GM18505 (cell line): Measurements from ENCODE around the gene ASTN2.
"Not testable (repeated sequence)": the region's sequence is repeated elsewhere in the genome, so short reads cannot be mapped to it uniquely, and the experiment has no call there.

Source experiments
- ATAC-seq: cut with Tn5 transposase; IDR thresholded peaks from one replicate; pipeline ENCODE4 v1.9.1; 2021; ENCODE audit not compliant: unreplicated experiment
- POLR2A ChIP-seq: IDR thresholded peaks from 4 replicates; pipeline ENCODE4 v1.6.1; 2011; ENCODE audit warnings: borderline replicate concordance; ENCODE audit not compliant: insufficient read depth, insufficient read length; ENCODE audit errors: extremely low read depth

Gene ASTN2

GRCh38 chr9:116910201-116910600 lies 504.7 kb downstream of the ASTN2 start:
- no peak for TF ChIP-seq POLR2A
- no peak for ATAC-seq

GRCh38 chr9:116907989-116908388 lies 506.9 kb downstream of the ASTN2 start:
- ATAC-seq = no peak
- TF ChIP-seq POLR2A = no peak

- ATAC-seq = no peak
- TF ChIP-seq POLR2A = no peak
These were observed 509.7 kb downstream of the ASTN2 start for GRCh38 chr9:116905171-116905588.

- no peak for TF ChIP-seq POLR2A
- no peak for ATAC-seq
These were observed 510.7 kb downstream of the ASTN2 start for GRCh38 chr9:116904165-116904564.

GRCh38 chr9:116901260-116901659 lies 513.6 kb downstream of the ASTN2 start:
- no peak for ATAC-seq

GRCh38 chr9:116900543-116900942 lies 514.3 kb downstream of the ASTN2 start:
- no peak for TF ChIP-seq POLR2A
- ATAC-seq = no peak

More at GRCh38 chr9:116901260-116901659, 513.6 kb downstream of the ASTN2 start:
- no peak for TF ChIP-seq POLR2A

GRCh38 chr9:116900007-116900367 lies 514.9 kb downstream of the ASTN2 start:
- no peak for ATAC-seq

GRCh38 chr9:116899337-116900006 lies 515.4 kb downstream of the ASTN2 start:
- TF ChIP-seq POLR2A = no peak
- no peak for ATAC-seq

More at GRCh38 chr9:116900007-116900367, 514.9 kb downstream of the ASTN2 start:
- TF ChIP-seq POLR2A = no peak

GRCh38 chr9:116898131-116898530 lies 516.7 kb downstream of the ASTN2 start:
- not testable (repeated sequence) for ATAC-seq

- no peak for TF ChIP-seq POLR2A
- ATAC-seq = no peak
These were observed 517.7 kb downstream of the ASTN2 start for GRCh38 chr9:116897201-116897600.

GRCh38 chr9:116895961-116896360 lies 518.9 kb downstream of the ASTN2 start:
- ATAC-seq = no peak
- no peak for TF ChIP-seq POLR2A

GRCh38 chr9:116891424-116891823 lies 523.4 kb downstream of the ASTN2 start:
- no peak for TF ChIP-seq POLR2A
- no peak for ATAC-seq

- ATAC-seq = not testable (repeated sequence)
These were observed 526.4 kb downstream of the ASTN2 start for GRCh38 chr9:116888476-116888875.

GRCh38 chr9:116888066-116888465 lies 526.8 kb downstream of the ASTN2 start:
- ATAC-seq = no peak
- no peak for TF ChIP-seq POLR2A

GRCh38 chr9:116883676-116884075 lies 531.2 kb downstream of the ASTN2 start:
- TF ChIP-seq POLR2A = no peak
- no peak for ATAC-seq
